Colonic mucosa (tissue), 4 donors: ENCODE results near the gene GRM1. TPM values are rescaled to one million over a fixed set of nuclear protein-coding genes. Genes with fewer than 3 reads are reported as not detected.

Experiments used
- DNase-seq: peaks from one replicate; pipeline ENCODE4 v3.0.0-alpha.2; 2020
- H3K27ac ChIP-seq: fragments of 200-600 bp; one replicate; pipeline ENCODE4 v1.8.0; 2021
- H3K27me3 ChIP-seq: fragments of 200-600 bp; one replicate; pipeline ENCODE4 v1.8.0; 2021
- H3K36me3 ChIP-seq: fragments of 200-600 bp; one replicate; pipeline ENCODE4 v1.8.0; 2021
- H3K4me1 ChIP-seq: fragments of 200-600 bp; one replicate; pipeline ENCODE4 v1.8.0; 2021; ENCODE audit warnings: mild to moderate bottlenecking
- H3K4me3 ChIP-seq: fragments of 200-600 bp; one replicate; pipeline ENCODE4 v1.8.0; 2021
- H3K9ac ChIP-seq, 2 donors: one replicate each; pipeline ENCODE4 v1.7.0; 2013; ENCODE audit warnings: control low read depth in 2 of 2, low read depth in 2 of 2, low read length in 2 of 2
- H3K9me3 ChIP-seq: fragments of 200-600 bp; one replicate; pipeline ENCODE4 v1.8.0; 2021
- CTCF ChIP-seq: fragments of 200-600 bp; IDR thresholded peaks from one replicate; pipeline ENCODE4 v1.8.0; 2022; ENCODE audit warnings: antibody characterized with exemption, mild to moderate bottlenecking
- intact Hi-C: fragments of 100-400 bp; cut with DNase I; formaldehyde crosslinking; loops from one replicate; pipeline ENCODE4 v1.14.1; 2022
- total RNA-seq, 2 donors: library from RNA; stranded (reverse); fragmentation: NEBNext Ultra II Directional in 1 of 2; extraction: Animal tissue kit (Norgen Biotek cat#: 25700) in 1 of 2; gene quantifications; one replicate each; pipeline ENCODE4 v1.2.1, GENCODE V29; 2021
- donor health status: healthy.
- donor health status: DM: no; HTN: no; CAD: no.
- donor health status: DM: no; HTN: no; CAD: no.

Gene GRM1
- total RNA-seq, 2 donors from 2014 or later, result 0.11 TPM; not detected in 1

- no peaks in the 10 kb centered on the region for H3K27me3 ChIP-seq
- DNase-seq, result no peak
- H3K36me3 ChIP-seq, result no peaks in the 10 kb centered on the region
- no peak for TF ChIP-seq CTCF
- no peaks in the 10 kb centered on the region for H3K9me3 ChIP-seq
- H3K4me3 ChIP-seq, result no peak overlapping the region
- H3K27ac ChIP-seq, result no peak overlapping the region
- intact Hi-C loops, result no loop called here
- H3K9ac ChIP-seq, result no peak overlapping the region
- H3K4me1 ChIP-seq, result no peaks in the 10 kb centered on the region
Measured at GRCh38 chr6:146305951-146306350, 277.1 kb downstream of the GRM1 start.

- no peak for DNase-seq
- Histone ChIP-seq H3K4me1 (no peaks in the 10 kb centered on the region), H3K36me3 (no peaks in the 10 kb centered on the region), H3K27me3 (no peaks in the 10 kb centered on the region), H3K9me3 (no peaks in the 10 kb centered on the region), H3K27ac (no peak overlapping the region), H3K9ac (no peak overlapping the region), H3K4me3 (no peak overlapping the region)
- no peak for TF ChIP-seq CTCF
- intact Hi-C loops, result no loop called here
Measured at GRCh38 chr6:146310628-146311027, 281.8 kb downstream of the GRM1 start.

GRCh38 chr6:146311079-146311478 is 282.2 kb downstream of the GRM1 start:
- Histone ChIP-seq H3K4me1 (no peaks in the 10 kb centered on the region), H3K27me3 (no peaks in the 10 kb centered on the region), H3K36me3 (no peaks in the 10 kb centered on the region), H3K9ac (no peak overlapping the region), H3K27ac (no peak overlapping the region), H3K4me3 (no peak overlapping the region), H3K9me3 (no peaks in the 10 kb centered on the region)
- intact Hi-C loops, result no loop called here
- DNase-seq, result no peak
- TF ChIP-seq CTCF, result no peak

- Histone ChIP-seq H3K4me1 (no peaks in the 10 kb centered on the region), H3K4me3 (no peak overlapping the region), H3K36me3 (no peaks in the 10 kb centered on the region), H3K9me3 (no peaks in the 10 kb centered on the region), H3K27me3 (no peaks in the 10 kb centered on the region), H3K27ac (no peak overlapping the region), H3K9ac (no peak overlapping the region)
- intact Hi-C loops, result no loop called here
- DNase-seq, result no peak
- no peak for TF ChIP-seq CTCF
Measured at GRCh38 chr6:146312608-146313007, 283.7 kb downstream of the GRM1 start.

GRCh38 chr6:146315381-146316174 is 286.7 kb downstream of the GRM1 start:
- no peaks in the 10 kb centered on the region for H3K9me3 ChIP-seq
- DNase-seq, result no peak
- H3K27ac ChIP-seq, result no peak overlapping the region
- no peak overlapping the region for H3K4me3 ChIP-seq
- no peaks in the 10 kb centered on the region for H3K27me3 ChIP-seq
- H3K36me3 ChIP-seq, result no peaks in the 10 kb centered on the region
- no peaks in the 10 kb centered on the region for H3K4me1 ChIP-seq
- no peak for TF ChIP-seq CTCF
- intact Hi-C loops, result no loop called here
- H3K9ac ChIP-seq, result no peak overlapping the region
